ENCODE results near the gene UNC5C. TPM values are rescaled to one million over a fixed set of nuclear protein-coding genes. Genes with fewer than 3 reads are reported as not detected.

Gene UNC5C
- total and polyA plus RNA-seq, 4 donors: 0.27 to 1.2 (median 0.78) TPM

DNA sequence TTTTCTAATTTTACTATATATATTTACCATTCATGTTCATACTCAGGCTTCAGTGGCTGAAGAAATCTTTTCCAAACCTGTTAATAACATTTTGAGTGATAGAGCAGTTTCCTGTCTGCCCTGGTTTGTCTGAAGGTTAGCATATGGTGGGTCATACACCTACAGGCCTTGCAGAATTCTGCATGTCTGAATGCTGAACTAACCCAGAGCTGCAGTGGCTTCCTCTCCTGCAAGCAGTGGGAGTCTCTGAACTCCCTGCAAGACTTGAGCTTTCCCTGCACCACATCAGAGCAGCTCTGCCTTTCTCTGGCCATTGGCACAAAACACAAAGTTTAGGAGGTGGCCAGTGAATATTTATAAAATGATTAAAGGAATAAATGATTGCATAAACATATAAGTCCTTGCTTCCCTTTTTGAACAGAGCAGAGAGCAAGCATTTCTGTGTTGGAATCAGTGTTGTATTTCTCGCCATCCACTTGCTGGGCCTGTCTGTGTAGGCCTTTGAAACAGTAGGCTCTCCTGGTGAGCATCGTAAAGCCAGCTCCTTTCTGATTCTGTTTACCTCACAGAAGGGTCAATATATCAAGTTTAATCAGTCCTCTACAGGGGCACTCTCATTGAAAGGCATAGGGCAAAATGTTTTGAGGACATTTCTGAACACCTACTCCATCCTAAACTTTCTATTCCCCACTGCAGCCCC is 15.0 kb upstream of the UNC5C start (continued):
- TF ChIP-seq, protein P1, sequence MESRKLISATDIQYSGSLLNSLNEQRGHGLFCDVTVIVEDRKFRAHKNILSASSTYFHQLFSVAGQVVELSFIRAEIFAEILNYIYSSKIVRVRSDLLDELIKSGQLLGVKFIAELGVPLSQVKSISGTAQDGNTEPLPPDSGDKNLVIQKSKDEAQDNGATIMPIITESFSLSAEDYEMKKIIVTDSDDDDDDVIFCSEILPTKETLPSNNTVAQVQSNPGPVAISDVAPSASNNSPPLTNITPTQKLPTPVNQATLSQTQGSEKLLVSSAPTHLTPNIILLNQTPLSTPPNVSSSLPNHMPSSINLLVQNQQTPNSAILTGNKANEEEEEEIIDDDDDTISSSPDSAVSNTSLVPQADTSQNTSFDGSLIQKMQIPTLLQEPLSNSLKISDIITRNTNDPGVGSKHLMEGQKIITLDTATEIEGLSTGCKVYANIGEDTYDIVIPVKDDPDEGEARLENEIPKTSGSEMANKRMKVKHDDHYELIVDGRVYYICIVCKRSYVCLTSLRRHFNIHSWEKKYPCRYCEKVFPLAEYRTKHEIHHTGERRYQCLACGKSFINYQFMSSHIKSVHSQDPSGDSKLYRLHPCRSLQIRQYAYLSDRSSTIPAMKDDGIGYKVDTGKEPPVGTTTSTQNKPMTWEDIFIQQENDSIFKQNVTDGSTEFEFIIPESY (IDR thresholded peaks at IDR 0.05): no peak

DNA sequence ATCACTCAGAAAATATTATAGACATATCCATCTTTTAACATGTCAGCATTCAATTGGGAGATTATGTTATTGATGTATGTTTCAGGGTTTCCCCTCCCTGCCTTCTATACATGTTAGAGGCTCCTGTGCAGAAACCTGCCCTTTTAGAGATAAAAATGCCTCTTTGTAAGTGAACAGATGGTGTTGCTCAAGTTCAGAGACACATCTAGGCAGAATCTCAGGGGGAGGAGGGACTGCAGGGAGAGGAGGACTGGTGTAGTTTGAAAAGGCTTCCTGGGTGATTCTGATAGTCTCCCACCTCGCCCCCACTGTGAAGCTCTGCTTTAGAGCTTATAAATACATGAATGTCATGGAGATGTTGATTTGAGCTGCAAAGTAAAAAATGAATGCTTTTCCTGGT is 12.0 kb upstream of the UNC5C start:
- Histone ChIP-seq H3K4me1 (ENCODE audit: control insufficient read depth in 4 of 4, insufficient read depth in 4 of 4, low read length in 3 of 4) (no peaks in the 10 kb centered on the region), H3K9ac (ENCODE audit: low read depth in 1 of 2, low read length in 2 of 2) (no peak overlapping the region), H3K9me3 (ENCODE audit: control insufficient read depth in 4 of 4, low read length in 3 of 4) (no peaks in the 10 kb centered on the region), H3K36me3 (ENCODE audit: control insufficient read depth in 4 of 4, insufficient read depth in 3 of 4, low read depth in 1 of 4, low read length in 3 of 4) (no peaks in the 10 kb centered on the region), H3K27ac (ENCODE audit: low read depth in 1 of 2, low read length in 2 of 2) (no peak overlapping the region), H3K27me3 (ENCODE audit: control insufficient read depth in 4 of 4, insufficient read depth in 4 of 4, low read length in 3 of 4) (peaks cover 0 to 5% (median 0%) of the 10 kb centered on the region in 4 donors), H3K4me3 (ENCODE audit: low read depth in 1 of 3, low read length in 3 of 3) (no peak overlapping the region)
- no peak for DNase-seq (ENCODE audit: low spot score)
- WGBS: 54% methylated on average over 1 of the region's 1 CpG
- TF ChIP-seq, protein P1 (IDR thresholded peaks at IDR 0.05): no peak
- no peak for TF ChIP-seq RXRA (IDR thresholded peaks at IDR 0.05)
- TF ChIP-seq TAF1 (conservative IDR thresholded peaks at IDR 0.05): no peak
- TF ChIP-seq GABPA (IDR thresholded peaks at IDR 0.05 in 1 of 2, conservative IDR thresholded peaks at IDR 0.05 in 1 of 2): no peak
- no peak for TF ChIP-seq NR2F2 (IDR thresholded peaks at IDR 0.05)
- TF ChIP-seq, protein P2, sequence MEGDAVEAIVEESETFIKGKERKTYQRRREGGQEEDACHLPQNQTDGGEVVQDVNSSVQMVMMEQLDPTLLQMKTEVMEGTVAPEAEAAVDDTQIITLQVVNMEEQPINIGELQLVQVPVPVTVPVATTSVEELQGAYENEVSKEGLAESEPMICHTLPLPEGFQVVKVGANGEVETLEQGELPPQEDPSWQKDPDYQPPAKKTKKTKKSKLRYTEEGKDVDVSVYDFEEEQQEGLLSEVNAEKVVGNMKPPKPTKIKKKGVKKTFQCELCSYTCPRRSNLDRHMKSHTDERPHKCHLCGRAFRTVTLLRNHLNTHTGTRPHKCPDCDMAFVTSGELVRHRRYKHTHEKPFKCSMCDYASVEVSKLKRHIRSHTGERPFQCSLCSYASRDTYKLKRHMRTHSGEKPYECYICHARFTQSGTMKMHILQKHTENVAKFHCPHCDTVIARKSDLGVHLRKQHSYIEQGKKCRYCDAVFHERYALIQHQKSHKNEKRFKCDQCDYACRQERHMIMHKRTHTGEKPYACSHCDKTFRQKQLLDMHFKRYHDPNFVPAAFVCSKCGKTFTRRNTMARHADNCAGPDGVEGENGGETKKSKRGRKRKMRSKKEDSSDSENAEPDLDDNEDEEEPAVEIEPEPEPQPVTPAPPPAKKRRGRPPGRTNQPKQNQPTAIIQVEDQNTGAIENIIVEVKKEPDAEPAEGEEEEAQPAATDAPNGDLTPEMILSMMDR (IDR thresholded peaks at IDR 0.05; ENCODE audit: low read depth, low read length, missing input control): no peak
- TF ChIP-seq FOXA2 (IDR thresholded peaks at IDR 0.05): no peak
- TF ChIP-seq, protein P3, sequence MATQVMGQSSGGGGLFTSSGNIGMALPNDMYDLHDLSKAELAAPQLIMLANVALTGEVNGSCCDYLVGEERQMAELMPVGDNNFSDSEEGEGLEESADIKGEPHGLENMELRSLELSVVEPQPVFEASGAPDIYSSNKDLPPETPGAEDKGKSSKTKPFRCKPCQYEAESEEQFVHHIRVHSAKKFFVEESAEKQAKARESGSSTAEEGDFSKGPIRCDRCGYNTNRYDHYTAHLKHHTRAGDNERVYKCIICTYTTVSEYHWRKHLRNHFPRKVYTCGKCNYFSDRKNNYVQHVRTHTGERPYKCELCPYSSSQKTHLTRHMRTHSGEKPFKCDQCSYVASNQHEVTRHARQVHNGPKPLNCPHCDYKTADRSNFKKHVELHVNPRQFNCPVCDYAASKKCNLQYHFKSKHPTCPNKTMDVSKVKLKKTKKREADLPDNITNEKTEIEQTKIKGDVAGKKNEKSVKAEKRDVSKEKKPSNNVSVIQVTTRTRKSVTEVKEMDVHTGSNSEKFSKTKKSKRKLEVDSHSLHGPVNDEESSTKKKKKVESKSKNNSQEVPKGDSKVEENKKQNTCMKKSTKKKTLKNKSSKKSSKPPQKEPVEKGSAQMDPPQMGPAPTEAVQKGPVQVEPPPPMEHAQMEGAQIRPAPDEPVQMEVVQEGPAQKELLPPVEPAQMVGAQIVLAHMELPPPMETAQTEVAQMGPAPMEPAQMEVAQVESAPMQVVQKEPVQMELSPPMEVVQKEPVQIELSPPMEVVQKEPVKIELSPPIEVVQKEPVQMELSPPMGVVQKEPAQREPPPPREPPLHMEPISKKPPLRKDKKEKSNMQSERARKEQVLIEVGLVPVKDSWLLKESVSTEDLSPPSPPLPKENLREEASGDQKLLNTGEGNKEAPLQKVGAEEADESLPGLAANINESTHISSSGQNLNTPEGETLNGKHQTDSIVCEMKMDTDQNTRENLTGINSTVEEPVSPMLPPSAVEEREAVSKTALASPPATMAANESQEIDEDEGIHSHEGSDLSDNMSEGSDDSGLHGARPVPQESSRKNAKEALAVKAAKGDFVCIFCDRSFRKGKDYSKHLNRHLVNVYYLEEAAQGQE (IDR thresholded peaks at IDR 0.05): no peak
- TF ChIP-seq, protein P4, sequence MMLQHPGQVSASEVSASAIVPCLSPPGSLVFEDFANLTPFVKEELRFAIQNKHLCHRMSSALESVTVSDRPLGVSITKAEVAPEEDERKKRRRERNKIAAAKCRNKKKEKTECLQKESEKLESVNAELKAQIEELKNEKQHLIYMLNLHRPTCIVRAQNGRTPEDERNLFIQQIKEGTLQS (IDR thresholded peaks at IDR 0.05): no peak
- TF ChIP-seq FOXA1 (IDR thresholded peaks at IDR 0.05): no peak
- TF ChIP-seq JUND (IDR thresholded peaks at IDR 0.05): no peak
